Heart left ventricle (tissue), 16 donors: ENCODE measurements around the gene SGPP2. TPM values are rescaled to one million over a fixed set of nuclear protein-coding genes. Genes with fewer than 3 reads are reported as not detected.

ENCODE experiments used
- ATAC-seq, 4 donors: fragments of 200-7000 bp; cut with Tn5 transposase; one replicate each; pipeline ENCODE4 v1.9.1; 2020 to 2022; ENCODE audit warnings: moderate library complexity in 4 of 4, mild to moderate bottlenecking in 3 of 4, moderate number of reproducible peaks in 1 of 4
- DNase-seq, 5 donors: peaks; one replicate each; pipeline ENCODE4 v3.0.0-alpha.2; 2020
- H3K27ac ChIP-seq, 12 donors: fragments of 200-600 bp; sonication (generic) in 4 of 12; one replicate each; pipeline versions ENCODE4 v1.5.0 to v1.8.0; 2016 to 2022; ENCODE audit warnings: mild to moderate bottlenecking in 2 of 12
- H3K27me3 ChIP-seq, 9 donors: fragments of 200-600 bp; sonication (generic) in 2 of 9; one replicate each; pipeline versions ENCODE4 v1.5.1 to v1.8.0; 2016 to 2022; ENCODE audit warnings: mild to moderate bottlenecking in 3 of 9
- H3K36me3 ChIP-seq, 9 donors: fragments of 200-600 bp; sonication (generic) in 2 of 9; one replicate each; pipeline versions ENCODE4 v1.5.0 to v1.8.0; 2018 to 2022; ENCODE audit warnings: mild to moderate bottlenecking in 2 of 9
- H3K4me1 ChIP-seq, 12 donors: fragments of 200-600 bp; sonication (generic) in 4 of 12; one replicate each; pipeline versions ENCODE4 v1.5.0 to v1.8.0; 2016 to 2022; ENCODE audit warnings: mild to moderate bottlenecking in 3 of 12
- H3K4me3 ChIP-seq, 12 donors: fragments of 200-600 bp; sonication (generic) in 4 of 12; one replicate each; pipeline versions ENCODE4 v1.5.0 to v1.8.0; 2017 to 2022; ENCODE audit warnings: mild to moderate bottlenecking in 9 of 12, moderate library complexity in 4 of 12
- H3K9me3 ChIP-seq, 12 donors: fragments of 200-600 bp; sonication (generic) in 4 of 12; one replicate each; pipeline versions ENCODE4 v1.5.0 to v1.8.0; 2016 to 2022; ENCODE audit warnings: mild to moderate bottlenecking in 1 of 12
- POLR2A ChIP-seq, 2 donors: fragments of 450-650 bp; IDR thresholded peaks; one replicate each; pipeline ENCODE4 v1.6.1; 2017; ENCODE audit warnings: antibody characterized with exemption in 2 of 2, mild to moderate bottlenecking in 2 of 2, moderate library complexity in 2 of 2
- WGBS, 4 donors: extraction: QIAGEN DNeasy Blood & Tissue Kit in 2 of 4; methylation state at CpG; one replicate each; pipeline versions ENCODE4 v1.1.5 to v1.1.7; 2013 to 2018; 5-methylcytosine and 5-hydroxymethylcytosine counted together
- intact Hi-C, 10 donors: fragments of 100-400 bp; cut with DNase I; formaldehyde crosslinking; loops; one replicate each; pipeline versions ENCODE4 v1.11.1 to v1.14.2; 2022
- polyA plus RNA-seq, 2 donors: library from polyadenylated mRNA; stranded (reverse); fragments of 200-250 nt; gene quantifications; one replicate each; pipeline ENCODE4 v1.2.3, GENCODE V29; 2013
- total RNA-seq, 9 donors: library from RNA; depleted of rRNA in 2 of 9; stranded (reverse); fragments of >200 nt in 2 of 9; fragmentation: NEBNext Ultra II Directional in 3 of 9; extraction: Animal tissue kit (Norgen Biotek cat#: 25700) in 3 of 9; gene quantifications; one replicate each; pipeline versions ENCODE4 v1.1.0 to v1.2.4, GENCODE V29; 2016 to 2023
- TF ChIP-seq, protein P1 (sequence below), 12 donors: fragments of 200-600 bp; sonication (generic) in 4 of 12; IDR thresholded peaks; one replicate each; pipeline versions ENCODE4 v1.5.0 to v1.8.0; 2018 to 2022; ENCODE audit warnings: antibody characterized with exemption in 12 of 12, mild to moderate bottlenecking in 5 of 12
- donor health status: ischemic (EF 13 %, LVEDD 7.1; RV severe dilation, severe dysfunction).
- donor health status: healthy with polysubstance abuse.
- donor health status: DM: no; HTN: yes; CAD: no.
- donor health status: DM: no; HTN: no; CAD: no.
- donor health status: ischemic (EF 25% LVEDD 6.9; RV normal size, moderate dysfunction).
- donor health status: ischemic (EF 25% LVEDD 5.7; RV mildly dilated, moderate dysfunction).
- donor health status: healthy.
- donor health status: DM: yes; HTN: yes; CAD: no.
- donor health status: ischemic (EF 35%, LVEDD 5.7; RV mildly dilated, moderate dysfunction).
- donor health status: nonischemic (EF 11% LVEDD 7.7; RV severe dilation, severe dysfunction).
- donor health status: DM: yes; HTN: yes; CAD: no.
- donor health status: PGD.
- donor health status: ischemic (EF 29% LVEDD 5.4; RV normal size, mild dysfunction).
- donor health status: nonischemic (EF 23%, LVEDD 6.1; RV moderate dilation, normal function).

The SGPP2 gene
- total and polyA plus RNA-seq, 11 donors = 1.6 to 25.8 (median 12.4) TPM

DNA sequence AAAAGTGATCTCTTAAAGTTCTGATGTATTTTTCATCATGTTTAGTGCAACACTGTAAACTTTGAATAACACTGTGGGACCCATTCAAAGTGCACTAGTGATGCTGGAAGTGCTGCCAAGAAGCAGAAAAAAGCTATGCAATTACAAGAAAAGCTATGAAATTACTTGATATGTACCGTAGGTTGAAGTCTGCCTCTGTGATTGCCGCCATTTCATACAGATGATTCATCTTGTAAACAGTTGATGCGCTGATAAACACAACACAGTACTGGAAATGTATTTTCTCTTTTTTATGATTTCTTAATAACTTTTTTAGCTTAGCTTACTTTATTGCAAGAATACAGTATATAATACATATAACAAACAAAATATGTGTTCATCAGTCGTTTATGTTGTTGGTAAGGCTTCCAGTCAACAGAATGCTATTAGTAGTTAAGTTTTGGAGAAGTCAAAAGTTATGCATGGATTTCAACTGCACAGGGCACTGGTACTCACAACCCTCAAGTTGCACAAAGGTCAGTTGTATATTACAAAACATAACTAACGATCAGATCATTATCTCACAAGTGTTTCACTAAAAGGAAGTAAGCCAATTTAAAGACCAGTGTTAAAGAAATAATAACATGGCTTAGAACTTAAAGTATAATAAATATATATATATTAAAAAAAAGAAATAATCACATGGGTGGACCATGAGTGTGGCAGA lies 82.0 kb downstream of the SGPP2 start:
- WGBS, 4 donors = 76 to 84% (median 83%) methylated on average over 5 of the region's 5 CpGs
- ATAC-seq = no peak
- Histone ChIP-seq H3K4me3 (no peak overlapping the region), H3K27ac (no peak overlapping the region), H3K27me3 (no peaks in the 10 kb centered on the region), H3K9me3 (no peaks in the 10 kb centered on the region), H3K4me1 (no peaks in the 10 kb centered on the region), H3K36me3 (no peaks in the 10 kb centered on the region)
- intact Hi-C loops = no loop called here
- no peak for DNase-seq
- no peak for TF ChIP-seq POLR2A (IDR thresholded peaks at IDR 0.05)
- TF ChIP-seq, protein P1, sequence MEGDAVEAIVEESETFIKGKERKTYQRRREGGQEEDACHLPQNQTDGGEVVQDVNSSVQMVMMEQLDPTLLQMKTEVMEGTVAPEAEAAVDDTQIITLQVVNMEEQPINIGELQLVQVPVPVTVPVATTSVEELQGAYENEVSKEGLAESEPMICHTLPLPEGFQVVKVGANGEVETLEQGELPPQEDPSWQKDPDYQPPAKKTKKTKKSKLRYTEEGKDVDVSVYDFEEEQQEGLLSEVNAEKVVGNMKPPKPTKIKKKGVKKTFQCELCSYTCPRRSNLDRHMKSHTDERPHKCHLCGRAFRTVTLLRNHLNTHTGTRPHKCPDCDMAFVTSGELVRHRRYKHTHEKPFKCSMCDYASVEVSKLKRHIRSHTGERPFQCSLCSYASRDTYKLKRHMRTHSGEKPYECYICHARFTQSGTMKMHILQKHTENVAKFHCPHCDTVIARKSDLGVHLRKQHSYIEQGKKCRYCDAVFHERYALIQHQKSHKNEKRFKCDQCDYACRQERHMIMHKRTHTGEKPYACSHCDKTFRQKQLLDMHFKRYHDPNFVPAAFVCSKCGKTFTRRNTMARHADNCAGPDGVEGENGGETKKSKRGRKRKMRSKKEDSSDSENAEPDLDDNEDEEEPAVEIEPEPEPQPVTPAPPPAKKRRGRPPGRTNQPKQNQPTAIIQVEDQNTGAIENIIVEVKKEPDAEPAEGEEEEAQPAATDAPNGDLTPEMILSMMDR (IDR thresholded peaks at IDR 0.05) = no peak

DNA sequence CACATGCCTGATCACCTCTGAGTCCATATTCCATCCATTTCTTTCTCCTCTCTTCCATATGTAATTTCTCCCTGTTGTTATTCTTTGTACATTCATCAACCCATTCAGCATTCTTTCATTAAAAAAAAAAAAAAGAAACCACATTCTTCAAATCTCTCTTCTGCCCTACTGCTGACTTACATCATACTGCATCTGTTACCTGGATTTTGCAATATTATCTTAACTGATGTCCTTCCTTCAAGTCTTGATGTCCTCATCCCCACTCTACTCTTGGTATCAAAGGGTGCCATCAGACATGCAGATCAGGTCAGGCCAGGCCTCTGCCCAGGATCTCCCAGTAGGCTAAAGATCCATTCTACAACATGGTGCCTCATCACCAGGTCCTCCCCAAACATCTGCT lies 90.6 kb downstream of the SGPP2 start:
- H3K27ac ChIP-seq = no peak overlapping the region
- H3K27me3 ChIP-seq = no peaks in the 10 kb centered on the region
- H3K4me3 ChIP-seq = no peak overlapping the region
- H3K36me3 ChIP-seq = no peaks in the 10 kb centered on the region
- H3K9me3 ChIP-seq = peaks cover 0 to 3% (median 0%) of the 10 kb centered on the region in 12 donors
- DNase-seq (no peak), ATAC-seq (no peak)
- intact Hi-C loops = no loop called here
- TF ChIP-seq POLR2A (IDR thresholded peaks at IDR 0.05) = no peak
- peaks cover 0 to 6% (median 0%) of the 10 kb centered on the region in 12 donors for H3K4me1 ChIP-seq

DNA sequence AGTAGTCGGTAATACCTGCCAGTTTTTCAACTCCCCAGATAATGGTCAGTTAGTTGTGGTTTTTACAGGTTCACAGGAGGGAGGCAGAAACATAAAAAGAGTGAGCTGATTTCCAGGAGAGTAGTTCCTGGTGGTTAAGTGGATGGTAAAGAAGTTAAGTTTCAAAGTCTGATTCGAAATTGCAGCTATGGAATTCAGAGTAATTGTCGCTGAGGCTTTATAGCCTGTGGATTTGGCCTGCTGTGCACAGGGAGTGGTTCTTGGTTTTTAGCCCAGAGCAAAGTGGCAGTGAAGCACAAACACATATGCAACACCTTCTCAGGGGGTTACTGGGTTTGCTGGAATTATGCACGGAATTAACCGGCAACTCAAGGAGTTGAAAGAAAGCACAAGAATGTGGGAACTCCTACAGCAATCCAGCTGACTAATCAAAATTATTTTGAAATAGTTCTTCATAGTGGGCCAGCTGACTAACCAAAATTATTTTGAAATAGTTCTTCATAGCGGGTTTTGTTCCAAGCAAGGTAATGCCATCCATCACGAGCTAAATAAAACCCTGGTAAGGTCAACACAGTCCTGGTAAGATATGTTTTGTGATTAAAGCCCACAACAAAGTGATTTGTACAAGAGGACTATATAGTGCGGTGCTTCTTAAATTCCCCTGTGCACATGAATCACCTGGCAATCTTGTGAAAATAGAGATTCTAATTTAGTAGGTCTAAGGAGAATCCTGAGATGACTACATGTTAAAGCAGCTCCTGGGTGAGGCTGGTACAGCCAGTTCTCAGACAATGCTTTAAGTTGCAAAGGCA lies 94.4 kb downstream of the SGPP2 start:
- TF ChIP-seq, protein P1 (IDR thresholded peaks at IDR 0.05) = no peak
- no peak for TF ChIP-seq POLR2A (IDR thresholded peaks at IDR 0.05)
- peaks cover 0 to 3% (median 0%) of the 10 kb centered on the region in 12 donors for H3K9me3 ChIP-seq
- H3K4me3 ChIP-seq = no peak overlapping the region
- ATAC-seq (peak in 3 of 4 donors; percentile 34 to 80 (median 68)), DNase-seq (no peak)
- no peaks in the 10 kb centered on the region for H3K27me3 ChIP-seq
- no peak overlapping the region for H3K27ac ChIP-seq
- H3K4me1 ChIP-seq = peaks cover 0 to 6% (median 0%) of the 10 kb centered on the region in 12 donors
- 30 to 41% (median 33%) methylated on average over 8 of the region's 8 CpGs for WGBS, 4 donors
- no peaks in the 10 kb centered on the region for H3K36me3 ChIP-seq
- intact Hi-C loops = no loop called here

DNA sequence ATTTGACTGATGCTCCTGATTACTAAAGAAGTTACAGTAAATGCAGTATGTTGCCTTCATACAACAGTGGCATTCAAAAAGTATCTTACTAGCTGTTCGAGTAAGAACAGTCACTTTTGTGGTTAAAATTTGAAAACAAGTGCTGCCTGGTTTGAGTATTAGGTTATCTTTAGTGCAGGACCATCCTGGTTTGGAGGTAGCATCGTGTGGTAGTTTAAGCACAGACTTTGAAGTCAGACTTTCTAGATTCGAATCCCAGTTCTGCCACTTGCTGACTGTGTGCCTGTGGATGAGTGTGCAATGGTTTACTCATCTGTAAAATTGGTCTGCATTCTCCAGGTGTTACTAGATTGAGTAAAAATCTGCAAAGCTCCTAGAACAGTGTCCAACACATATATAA lies 96.8 kb downstream of the SGPP2 start:
- WGBS, 4 donors = 75 to 82% (median 80%) methylated on average over 3 of the region's 3 CpGs
- peaks cover 0 to 3% (median 0%) of the 10 kb centered on the region in 12 donors for H3K9me3 ChIP-seq
- no peak overlapping the region for H3K27ac ChIP-seq
- H3K4me3 ChIP-seq = no peak overlapping the region
- TF ChIP-seq POLR2A (IDR thresholded peaks at IDR 0.05) = no peak
- TF ChIP-seq, protein P1 (IDR thresholded peaks at IDR 0.05) = no peak
- H3K36me3 ChIP-seq = no peaks in the 10 kb centered on the region
- peaks cover 0 to 6% (median 0%) of the 10 kb centered on the region in 12 donors for H3K4me1 ChIP-seq
- DNase-seq (no peak), ATAC-seq (no peak)
- no peaks in the 10 kb centered on the region for H3K27me3 ChIP-seq
- intact Hi-C loops = no loop called here
